ENCODE results near the gene CFAP299.

- TF ChIP-seq NFRKB (IDR thresholded peaks at IDR 0.05; ENCODE audit: low read depth), result no peak
- TF ChIP-seq ILF3 (IDR thresholded peaks at IDR 0.05; ENCODE audit: borderline replicate concordance), result no peak
- TF ChIP-seq AFF4 (CRISPR knock-in tag; IDR thresholded peaks at IDR 0.05), result no peak
- TF ChIP-seq ZNF3 (CRISPR knock-in tag; IDR thresholded peaks at IDR 0.05), result no peak
- no peak for TF ChIP-seq POLR2AphosphoS5 (IDR thresholded peaks at IDR 0.05; ENCODE audit: control insufficient read depth, insufficient read depth, low read depth, low read length)
- no peak for TF ChIP-seq CSDE1 (IDR thresholded peaks at IDR 0.05)
- no peak for TF ChIP-seq KAT7 (CRISPR knock-in tag; IDR thresholded peaks at IDR 0.05; ENCODE audit: borderline replicate concordance)
- TF ChIP-seq YY1 (IDR thresholded peaks at IDR 0.05; ENCODE audit: borderline replicate concordance in 1 of 3, control insufficient read depth in 1 of 3, extremely low read depth in 1 of 3, insufficient read depth in 3 of 3, insufficient read length in 1 of 3, insufficient replicate concordance in 2 of 3, low read depth in 1 of 3, low read length in 2 of 3), result no peak
- TF ChIP-seq POLR2A (conservative IDR thresholded peaks at IDR 0.05), result no peak
- TF ChIP-seq ZNF592 (IDR thresholded peaks at IDR 0.05), result no peak
- no peak for TF ChIP-seq ZNF311 (CRISPR knock-in tag; IDR thresholded peaks at IDR 0.05)
Observed at GRCh38 chr4:80986011-80986410, 650.5 kb downstream of the CFAP299 start.

Measured in K562 (cell line).